ENCODE measurements around the gene RARA.

The RARA gene

GRCh38 chr17:40295488-40296436 lies 13.2 kb upstream of the RARA start:
- Histone ChIP-seq H3K27ac (ENCODE audit: extremely low read depth, low read depth, low read length) (no peak overlapping the region), H3K9me3 (ENCODE audit: control insufficient read depth, insufficient read depth, low read depth, low read length) (no peaks in the 10 kb centered on the region), H3K4me1 (ENCODE audit: control insufficient read depth, insufficient read depth, low read length) (no peaks in the 10 kb centered on the region), H3K36me3 (ENCODE audit: control insufficient read depth in 2 of 2, insufficient read depth in 1 of 2, low read length in 2 of 2) (peaks cover 94 to 97% of the 10 kb centered on the region in 2 experiments), H3K4me3 (ENCODE audit: low read depth, low read length) (no peak overlapping the region)
- ChIA-PET POLR2A (interaction anchor here (0.7 to 1.2 kb wide), 2 partner anchors 8 to 86 kb away, joined by 3 read pairs; no protein-coding TSS in a partner anchor), CTCF (interaction anchor here (0.7 to 6.7 kb wide), 13 partner anchors 9 to 264 kb away, joined by 3 to 55 read pairs (median 4); partner anchors contain the start of gene WIPF2)
- TF ChIP-seq BCL11B (tag by site-specific recombination; IDR thresholded peaks at IDR 0.05; ENCODE audit: low read depth) (no peak), WT1 (tag by site-specific recombination; IDR thresholded peaks at IDR 0.05) (peak; percentile 71), ZNF423 (tag by site-specific recombination; IDR thresholded peaks at IDR 0.05) (peak; percentile 72; the same call in 1 of the 2 replicates), SP7 (tag by site-specific recombination; IDR thresholded peaks at IDR 0.05) (0 out of 2 replicates have a peak, but pooled peaks have one; percentile 25), ZBTB44 (tag by site-specific recombination; IDR thresholded peaks at IDR 0.05) (no peak), KLF10 (tag by site-specific recombination; IDR thresholded peaks at IDR 0.05) (no peak), ZNF513 (tag by site-specific recombination; IDR thresholded peaks at IDR 0.05) (no peak), PRDM6 (tag by site-specific recombination; IDR thresholded peaks at IDR 0.05) (peak; percentile 57), FEZF1 (tag by site-specific recombination; IDR thresholded peaks at IDR 0.05) (peak; percentile 25; the same call in 1 of the 2 replicates), ZNF600 (tag by site-specific recombination; IDR thresholded peaks at IDR 0.05) (0 out of 2 replicates have a peak, but pooled peaks have one; percentile 11), ZIC2 (tag by site-specific recombination; IDR thresholded peaks at IDR 0.05) (peak; percentile 100)

- no peak overlapping the region for H3K4me3 ChIP-seq (ENCODE audit: low read depth, low read length)
- no peak overlapping the region for H3K27ac ChIP-seq (ENCODE audit: extremely low read depth, low read depth, low read length)
- no peaks in the 10 kb centered on the region for H3K9me3 ChIP-seq (ENCODE audit: control insufficient read depth, insufficient read depth, low read depth, low read length)
- ChIA-PET POLR2A (interaction anchor here (1.1 to 1.2 kb wide), 2 partner anchors 9 to 12 kb away, joined by 3 to 4 read pairs; partner anchors contain the start of gene RARA), CTCF (interaction anchor here (0.5 to 16.6 kb wide), 5 partner anchors 20 to 95 kb away, joined by 3 to 453 read pairs (median 6); partner anchors contain the start of gene GJD3)
- no peaks in the 10 kb centered on the region for H3K4me1 ChIP-seq (ENCODE audit: control insufficient read depth, insufficient read depth, low read length)
- peaks cover 96 to 100% of the 10 kb centered on the region in 2 experiments for H3K36me3 ChIP-seq (ENCODE audit: control insufficient read depth in 2 of 2, insufficient read depth in 1 of 2, low read length in 2 of 2)
- TF ChIP-seq ZBTB6 (tag by site-specific recombination; IDR thresholded peaks at IDR 0.05), result no peak
- TF ChIP-seq ZNF785 (tag by site-specific recombination; IDR thresholded peaks at IDR 0.05), result no peak
- no peak for TF ChIP-seq ZBTB8A (tag by site-specific recombination; IDR thresholded peaks at IDR 0.05)
- TF ChIP-seq ZNF391 (tag by site-specific recombination; IDR thresholded peaks at IDR 0.05; ENCODE audit: borderline replicate concordance, low read depth), result no peak
- no peak for TF ChIP-seq TCF7L2 (IDR thresholded peaks at IDR 0.05; ENCODE audit: borderline replicate concordance, low read depth, low read length)
- TF ChIP-seq ZNF670 (tag by site-specific recombination; IDR thresholded peaks at IDR 0.05; ENCODE audit: low read depth), result no peak
- TF ChIP-seq ZNF580 (tag by site-specific recombination; IDR thresholded peaks at IDR 0.05), result no peak
- TF ChIP-seq ZNF18 (tag by site-specific recombination; IDR thresholded peaks at IDR 0.05), result no peak
- no peak for TF ChIP-seq ZNF600 (tag by site-specific recombination; IDR thresholded peaks at IDR 0.05)
- TF ChIP-seq ZNF239 (tag by site-specific recombination; IDR thresholded peaks at IDR 0.05), result no peak
- no peak for TF ChIP-seq HOXC10 (CRISPR knock-in tag; IDR thresholded peaks at IDR 0.05)
- TF ChIP-seq ZNF513 (tag by site-specific recombination; IDR thresholded peaks at IDR 0.05), result no peak
- TF ChIP-seq ZSCAN16 (tag by site-specific recombination; IDR thresholded peaks at IDR 0.05), result no peak
- no peak for TF ChIP-seq GFI1B (tag by site-specific recombination; IDR thresholded peaks at IDR 0.05)
Measured at GRCh38 chr17:40297511-40297910, 11.5 kb upstream of the RARA start.
